Stimulated activated CD4-positive, alpha-beta T cell treated with anti-CD3 and anti-CD28 coated beads, Interleukin-2, amount 100 ng/mL, for 48 hours (primary cell): Measurements from ENCODE around the gene NT5C2.

Experiments
- DNase-seq, 2 donors: peaks; one replicate each; pipeline ENCODE4 v3.0.0-alpha.2; 2020

Gene NT5C2

DNA sequence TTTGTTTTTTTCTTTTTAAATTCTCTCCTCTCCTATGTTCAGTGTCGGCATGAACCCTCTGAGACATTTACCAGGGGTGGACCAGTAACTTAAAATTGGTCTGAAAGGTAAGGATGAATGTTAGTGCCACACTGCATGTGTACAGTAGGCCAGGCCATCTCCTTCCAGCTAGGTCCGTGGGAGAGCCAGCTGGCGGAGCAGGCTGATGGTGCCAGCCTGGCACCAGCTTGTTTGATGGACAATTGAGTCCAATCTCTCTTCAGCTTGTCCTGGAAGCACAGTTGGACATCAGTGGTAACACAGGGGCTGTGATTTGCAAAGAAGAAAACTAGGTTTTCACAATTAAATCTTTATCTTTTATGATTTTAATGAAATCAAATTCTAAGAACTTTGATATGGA lies 138.5 kb downstream of the NT5C2 start:
- no peak for DNase-seq

DNA sequence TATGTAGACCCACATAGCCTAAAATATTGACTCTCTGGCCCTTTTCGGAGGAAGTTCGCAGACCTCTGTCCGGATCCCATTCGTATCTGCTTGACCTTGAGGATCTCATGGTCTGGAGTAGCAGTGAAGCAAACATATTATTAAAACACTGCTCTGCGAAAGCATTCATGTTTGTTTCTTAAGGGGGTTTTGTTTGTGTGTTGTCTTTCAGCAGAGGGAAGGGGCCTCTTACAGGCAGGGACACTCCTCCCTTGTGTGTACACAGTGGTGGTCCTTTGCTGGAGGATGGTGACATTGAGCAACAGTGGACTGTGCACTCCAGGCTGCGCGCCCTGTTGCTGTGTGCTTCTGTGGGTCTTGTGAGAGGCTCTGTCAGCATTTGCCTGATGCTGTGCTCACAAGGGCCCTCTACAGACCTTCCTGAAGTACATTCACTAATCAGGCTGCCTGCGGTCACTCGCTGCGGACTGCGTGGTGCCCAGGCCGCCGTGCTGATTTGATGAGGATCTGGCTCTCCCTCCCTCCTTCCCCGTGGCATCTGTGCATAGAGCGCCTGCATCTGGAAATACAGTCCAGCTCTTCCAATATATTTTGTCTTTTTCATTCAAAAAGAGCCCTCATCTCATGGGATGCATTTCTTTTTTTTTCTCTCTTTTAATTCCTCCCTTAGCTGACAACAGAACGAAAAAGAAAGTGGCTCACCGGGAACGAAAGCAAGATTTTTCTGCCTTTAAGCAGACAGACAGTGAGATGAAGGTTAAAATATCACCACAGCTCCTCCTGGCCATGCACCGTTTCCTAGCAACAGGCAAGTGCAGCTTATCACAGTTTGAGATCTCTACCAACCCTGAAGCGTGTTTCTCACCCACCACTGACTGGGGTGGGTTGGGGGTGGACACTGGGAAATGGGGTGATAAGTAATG lies 139.2 kb downstream of the NT5C2 start:
- DNase-seq = peak; percentile 21 to 32

DNA sequence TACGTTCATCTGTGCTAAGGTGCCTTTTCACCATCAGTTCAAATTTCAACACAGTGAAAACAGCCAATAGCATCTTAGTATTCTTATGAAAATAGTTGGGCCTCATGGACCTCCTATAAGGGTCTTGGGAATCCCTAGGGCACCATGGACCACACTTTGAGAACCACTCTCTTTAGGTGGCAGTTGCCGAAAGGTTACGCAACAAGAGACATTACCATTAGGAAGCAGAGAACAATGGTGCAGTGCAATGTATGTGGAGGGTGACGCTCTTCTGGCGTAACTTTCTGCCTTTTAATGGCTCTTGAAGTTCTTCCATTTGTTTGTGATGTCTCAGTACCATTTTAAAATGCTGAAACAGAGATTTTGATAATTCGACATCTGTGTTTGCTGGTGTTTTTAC lies 143.8 kb downstream of the NT5C2 start:
- DNase-seq = no peak

DNA sequence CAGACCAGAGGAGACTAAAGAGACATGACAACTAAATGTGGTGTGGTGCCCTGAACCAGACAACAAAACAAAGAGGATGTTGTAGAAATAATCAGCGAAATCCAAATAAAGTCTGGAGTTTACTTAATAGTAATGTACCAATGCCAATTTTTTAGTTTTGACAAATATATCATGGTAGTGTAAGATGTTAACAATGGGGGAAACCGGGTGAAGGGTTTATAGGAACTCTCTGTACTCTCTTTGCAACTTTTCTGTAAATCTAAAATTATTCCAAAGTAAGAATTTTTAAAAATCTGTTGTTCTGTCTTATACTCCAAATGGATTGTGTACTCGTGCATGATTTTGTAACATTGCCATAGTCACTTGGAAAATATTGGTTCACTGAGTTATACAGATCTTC lies 145.7 kb downstream of the NT5C2 start:
- DNase-seq = no peak

DNA sequence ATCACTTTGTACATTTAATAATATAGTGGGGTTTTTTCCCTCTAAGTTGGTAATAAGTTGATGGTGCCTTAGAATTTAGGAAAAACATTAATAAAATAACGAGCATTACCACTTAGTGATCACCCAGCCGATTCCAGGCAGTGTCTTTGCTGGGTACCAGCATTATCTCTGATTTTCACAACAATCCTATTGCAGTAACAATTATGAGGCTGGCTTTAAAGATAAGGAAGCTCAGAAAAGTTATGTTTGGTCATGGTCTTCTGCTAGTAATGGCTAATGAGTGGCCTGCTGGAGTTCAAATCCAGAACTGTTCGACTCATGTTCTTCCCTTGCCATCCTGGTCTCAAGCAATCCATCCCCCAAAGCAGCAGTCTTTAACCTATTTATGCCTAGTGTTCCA lies 147.1 kb downstream of the NT5C2 start:
- no peak for DNase-seq

DNA sequence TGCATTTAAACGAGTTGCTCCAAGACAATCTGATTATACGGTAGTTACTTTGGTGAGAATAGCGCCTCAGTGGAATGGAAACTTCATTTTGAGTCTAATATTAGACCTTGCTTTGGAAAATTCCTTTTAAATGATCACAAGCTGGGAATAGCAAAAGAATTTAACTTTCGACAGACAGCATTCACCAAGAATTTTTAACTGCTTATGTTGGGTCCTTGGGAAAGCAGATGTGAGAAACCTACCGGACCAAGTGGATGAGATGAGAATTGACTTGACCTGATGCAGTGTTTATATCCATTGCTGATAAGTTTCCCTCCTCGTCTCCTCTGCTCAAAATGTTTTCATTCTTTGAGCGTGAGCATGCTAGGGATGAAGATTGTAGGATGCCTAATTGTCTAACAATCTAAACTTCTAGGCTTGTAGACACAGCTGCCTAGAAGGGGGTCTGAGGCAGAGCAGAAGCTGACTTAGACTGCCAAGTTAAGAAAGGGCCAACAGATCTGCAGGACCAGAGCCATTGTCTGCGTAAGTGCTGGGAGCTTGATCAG lies 148.1 kb downstream of the NT5C2 start:
- no peak for DNase-seq

DNA sequence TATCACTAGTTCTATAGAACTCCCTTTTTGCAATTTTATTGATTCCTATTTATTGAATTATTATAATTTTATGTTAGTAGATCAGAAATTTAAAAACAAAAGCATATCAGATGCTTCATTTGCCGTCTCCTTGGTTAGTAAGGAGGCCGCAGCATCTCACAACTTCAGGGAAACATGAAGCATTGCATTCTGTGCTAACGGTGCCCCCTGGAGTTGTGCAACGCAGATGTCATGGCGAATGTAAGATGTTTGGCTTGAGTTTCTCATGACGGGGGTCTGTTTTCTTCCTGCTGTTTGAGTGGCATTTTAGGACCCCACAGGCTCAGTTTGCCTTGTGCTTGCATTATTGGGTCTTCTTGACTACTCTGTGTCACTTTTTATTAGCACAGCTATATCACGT lies 150.2 kb downstream of the NT5C2 start:
- DNase-seq = no peak

DNA sequence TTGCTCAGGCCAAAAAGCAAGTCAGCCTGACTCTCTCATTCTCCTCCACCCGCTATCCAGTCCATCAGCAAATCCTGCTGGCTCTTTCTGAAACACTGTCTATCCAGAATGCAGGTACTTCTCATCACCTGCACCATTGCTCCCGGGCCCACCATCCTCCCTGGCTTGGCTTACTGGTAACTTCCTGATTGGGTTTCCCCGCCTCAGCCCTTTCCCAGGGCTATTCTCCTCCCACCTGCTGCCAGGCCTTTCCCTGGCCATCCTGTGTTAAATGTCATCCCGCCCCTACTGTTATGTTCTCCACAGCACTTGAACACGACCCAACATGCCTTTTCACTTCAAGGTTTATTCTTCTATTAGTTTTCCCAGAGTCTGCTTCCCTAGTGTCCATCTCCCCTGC lies 150.9 kb downstream of the NT5C2 start:
- no peak for DNase-seq

DNA sequence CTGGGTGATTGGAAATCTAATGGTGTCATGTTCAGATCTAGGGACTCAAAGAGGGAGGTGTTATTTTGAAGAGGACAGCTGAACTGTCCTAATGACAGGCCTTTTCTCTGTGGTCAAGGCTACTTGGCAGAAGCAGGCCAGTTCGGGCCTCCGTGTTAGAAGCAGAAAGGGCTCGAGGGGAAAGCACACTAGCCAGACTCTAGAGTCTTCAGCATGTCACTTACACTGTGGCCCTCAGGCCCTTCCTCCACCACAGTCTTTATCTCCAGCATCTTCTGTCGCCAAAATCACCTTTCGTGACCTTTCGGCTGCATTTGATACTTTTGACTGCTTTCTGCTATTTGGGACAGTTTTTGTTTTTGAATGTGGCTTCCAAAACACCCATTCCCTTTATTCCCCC lies 151.7 kb downstream of the NT5C2 start:
- no peak for DNase-seq

DNA sequence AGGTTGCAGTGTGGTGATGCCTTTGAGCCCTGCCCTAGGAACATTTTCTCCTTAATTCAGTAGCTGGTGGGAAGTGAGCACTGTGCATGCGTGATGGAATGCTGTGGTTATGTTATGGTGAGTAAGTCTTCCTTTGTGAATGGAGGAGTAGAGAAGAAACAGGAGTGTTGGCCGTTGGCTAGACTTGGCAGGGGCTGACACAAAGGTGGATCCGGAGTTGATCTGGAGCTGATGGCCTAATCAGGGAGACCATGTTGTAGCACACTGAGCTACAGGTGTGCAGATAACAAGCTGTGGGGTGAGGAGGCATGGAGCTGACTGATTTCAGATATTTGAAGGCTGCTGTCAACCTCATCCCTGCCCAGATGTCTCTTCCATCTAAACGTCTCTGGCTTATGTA lies 152.7 kb downstream of the NT5C2 start:
- no peak for DNase-seq

DNA sequence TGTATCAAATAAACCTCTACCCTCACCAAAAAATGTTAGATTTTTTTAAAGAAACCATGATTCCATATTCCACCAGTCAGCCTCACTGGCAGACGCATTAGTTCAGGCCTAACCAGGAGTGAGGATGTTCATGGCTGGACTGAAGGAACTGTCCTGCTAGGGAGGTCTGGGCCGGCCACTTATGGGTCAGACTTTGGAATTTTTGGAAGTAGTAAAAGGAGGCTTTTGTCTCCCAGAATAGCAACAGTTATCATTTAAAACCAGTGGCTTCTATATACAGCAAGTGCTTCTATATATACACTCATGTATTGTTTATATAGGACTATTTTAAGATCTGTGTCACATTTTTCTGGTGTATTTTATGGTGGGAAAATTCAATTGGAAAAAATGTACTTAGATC lies 154.5 kb downstream of the NT5C2 start:
- DNase-seq = no peak
